Left ventricle myocardium inferior (tissue), 1 donor: ENCODE data around the gene NPTX2. TPM values are rescaled to one million over a fixed set of nuclear protein-coding genes. Genes with fewer than 3 reads are reported as not detected.

ENCODE experiments used
- DNase-seq: peaks from one replicate; pipeline ENCODE4 v3.0.0-alpha.2; 2020
- H3K27ac ChIP-seq: fragments of 200-600 bp; replicated peaks from 2 replicates; pipeline ENCODE4 v1.8.0; 2021
- H3K27me3 ChIP-seq: fragments of 200-600 bp; 2 replicates; pipeline ENCODE4 v1.8.0; 2021; ENCODE audit warnings: low read depth
- H3K36me3 ChIP-seq: fragments of 200-600 bp; 2 replicates; pipeline ENCODE4 v1.8.0; 2021
- H3K4me1 ChIP-seq: fragments of 200-600 bp; 2 replicates; pipeline ENCODE4 v1.8.0; 2021
- H3K4me3 ChIP-seq: fragments of 200-600 bp; 2 replicates; pipeline ENCODE4 v1.8.0; 2021; ENCODE audit warnings: mild to moderate bottlenecking, moderate library complexity
- H3K9me3 ChIP-seq: fragments of 200-600 bp; replicated peaks from 2 replicates; pipeline ENCODE4 v1.8.0; 2021
- intact Hi-C: fragments of 100-400 bp; cut with micrococcal nuclease; formaldehyde crosslinking; loops from one replicate; pipeline ENCODE4 v1.11.0; 2022
- total RNA-seq: library from RNA; stranded (reverse); fragmentation: NEBNext Ultra II Directional; extraction: Animal tissue kit (Norgen Biotek cat#: 25700); gene quantifications from one replicate; pipeline ENCODE4 v1.2.1, GENCODE V29; 2021
- TF ChIP-seq, protein P1 (sequence below): fragments of 200-600 bp; IDR thresholded peaks from 2 replicates; pipeline ENCODE4 v1.8.0; 2021; ENCODE audit warnings: antibody characterized with exemption, mild to moderate bottlenecking, borderline replicate concordance
- donor health status: DM: no; HTN: yes; CAD: no; lungs with severe emphysema.

Gene NPTX2
- total RNA-seq, 1 donor from 2014 or later, result 2.3 TPM

- DNase-seq, result no peak
- TF ChIP-seq, protein P1, sequence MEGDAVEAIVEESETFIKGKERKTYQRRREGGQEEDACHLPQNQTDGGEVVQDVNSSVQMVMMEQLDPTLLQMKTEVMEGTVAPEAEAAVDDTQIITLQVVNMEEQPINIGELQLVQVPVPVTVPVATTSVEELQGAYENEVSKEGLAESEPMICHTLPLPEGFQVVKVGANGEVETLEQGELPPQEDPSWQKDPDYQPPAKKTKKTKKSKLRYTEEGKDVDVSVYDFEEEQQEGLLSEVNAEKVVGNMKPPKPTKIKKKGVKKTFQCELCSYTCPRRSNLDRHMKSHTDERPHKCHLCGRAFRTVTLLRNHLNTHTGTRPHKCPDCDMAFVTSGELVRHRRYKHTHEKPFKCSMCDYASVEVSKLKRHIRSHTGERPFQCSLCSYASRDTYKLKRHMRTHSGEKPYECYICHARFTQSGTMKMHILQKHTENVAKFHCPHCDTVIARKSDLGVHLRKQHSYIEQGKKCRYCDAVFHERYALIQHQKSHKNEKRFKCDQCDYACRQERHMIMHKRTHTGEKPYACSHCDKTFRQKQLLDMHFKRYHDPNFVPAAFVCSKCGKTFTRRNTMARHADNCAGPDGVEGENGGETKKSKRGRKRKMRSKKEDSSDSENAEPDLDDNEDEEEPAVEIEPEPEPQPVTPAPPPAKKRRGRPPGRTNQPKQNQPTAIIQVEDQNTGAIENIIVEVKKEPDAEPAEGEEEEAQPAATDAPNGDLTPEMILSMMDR, result no peak
- Histone ChIP-seq H3K27me3 (peaks cover 34% of the 10 kb centered on the region), H3K4me3 (no peak overlapping the region), H3K36me3 (no peaks in the 10 kb centered on the region), H3K27ac (no peak overlapping the region), H3K4me1 (no peaks in the 10 kb centered on the region), H3K9me3 (no peaks in the 10 kb centered on the region)
- intact Hi-C loops, result no loop called here
These were observed 13.7 kb upstream of the NPTX2 start for GRCh38 chr7:98603399-98603788.

DNA sequence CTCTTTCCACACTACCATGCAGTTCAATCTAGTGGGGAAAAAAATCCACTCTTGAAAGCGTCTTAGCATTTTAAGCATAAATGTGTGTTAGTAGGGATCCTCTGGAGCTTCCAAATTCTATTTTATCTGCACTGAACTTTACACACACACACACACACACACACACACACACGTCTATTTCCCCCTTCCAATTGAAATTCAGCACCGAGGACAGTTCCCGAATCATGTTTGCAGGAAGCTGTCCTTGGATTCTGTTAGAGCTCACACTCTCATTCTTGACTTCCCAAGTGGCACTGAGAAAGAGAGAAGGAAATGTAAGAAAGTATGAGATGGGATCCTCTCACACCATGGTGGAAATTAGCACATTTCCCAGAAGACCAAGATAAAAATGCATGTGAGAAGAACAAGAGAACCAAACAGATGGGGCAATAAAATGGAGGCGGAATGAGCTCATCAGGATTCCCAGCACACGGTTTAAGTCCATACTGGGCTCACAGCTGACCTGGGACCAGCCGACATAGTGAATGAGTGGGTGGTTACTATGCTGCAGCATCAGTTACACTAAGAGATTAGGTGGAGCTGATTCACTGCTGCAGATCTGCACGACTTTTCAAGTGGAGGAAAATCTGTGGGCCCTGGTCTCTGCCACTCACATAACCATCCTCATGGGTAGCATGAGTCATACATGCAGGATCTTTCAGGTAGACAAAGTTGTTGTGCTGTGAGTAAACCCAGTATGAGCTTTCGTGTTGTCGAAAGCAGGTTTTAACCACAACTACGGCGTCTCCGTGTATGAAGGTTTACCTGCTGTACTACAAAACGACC is 3.3 kb upstream of the NPTX2 start:
- no peak overlapping the region for H3K27ac ChIP-seq
- no peak overlapping the region for H3K4me3 ChIP-seq
- intact Hi-C loops, result no loop called here
- TF ChIP-seq, protein P1, result no peak
- peaks cover 87% of the 10 kb centered on the region for H3K27me3 ChIP-seq
- H3K36me3 ChIP-seq, result no peaks in the 10 kb centered on the region
- H3K4me1 ChIP-seq, result peaks cover 18% of the 10 kb centered on the region
- peaks cover 7% of the 10 kb centered on the region for H3K9me3 ChIP-seq
- DNase-seq, result no peak

- TF ChIP-seq, protein P1, result no peak
- intact Hi-C loops, result no loop called here
- DNase-seq, result no peak
- peaks cover under 1% of the 10 kb centered on the region for H3K9me3 ChIP-seq
- H3K4me1 ChIP-seq, result peaks cover 26% of the 10 kb centered on the region
- H3K27me3 ChIP-seq, result peaks cover 88% of the 10 kb centered on the region
- peak overlapping the region; percentile 16 for H3K27ac ChIP-seq
- no peaks in the 10 kb centered on the region for H3K36me3 ChIP-seq
- peak overlapping the region; percentile 61 for H3K4me3 ChIP-seq
These were observed 569 bp upstream of the NPTX2 start for GRCh38 chr7:98616381-98617050.

- intact Hi-C loops, result no loop called here
- Histone ChIP-seq H3K27me3 (peaks cover 89% of the 10 kb centered on the region), H3K27ac (no peak overlapping the region), H3K4me1 (peaks cover 26% of the 10 kb centered on the region), H3K36me3 (no peaks in the 10 kb centered on the region), H3K9me3 (no peaks in the 10 kb centered on the region), H3K4me3 (peak overlapping the region; percentile 61)
- DNase-seq, result no peak
- TF ChIP-seq, protein P1, result no peak
These were observed 904 bp downstream of the NPTX2 start for GRCh38 chr7:98617960-98618418.

DNA sequence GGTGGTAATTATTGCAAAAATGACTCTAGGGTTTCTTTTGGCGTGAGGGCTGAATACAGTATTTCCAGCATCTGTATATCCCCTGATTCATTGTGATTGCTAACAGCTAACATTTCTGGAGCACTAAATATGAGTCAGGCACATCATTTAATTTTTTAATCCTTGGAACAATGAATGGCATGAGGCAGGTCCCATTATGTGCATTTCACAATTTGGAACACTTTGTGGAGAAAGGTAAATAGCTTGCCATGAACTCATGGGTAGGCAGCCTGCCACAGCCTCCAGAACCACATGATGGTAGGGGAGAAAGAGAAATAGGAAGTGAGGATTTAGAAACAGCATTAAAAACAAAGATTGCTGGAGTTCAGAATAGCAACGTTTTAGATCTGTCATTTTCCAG is 1.7 kb downstream of the NPTX2 start:
- TF ChIP-seq, protein P1, result no peak
- no peak for DNase-seq
- Histone ChIP-seq H3K27ac (no peak overlapping the region), H3K4me1 (peaks cover 26% of the 10 kb centered on the region), H3K36me3 (no peaks in the 10 kb centered on the region), H3K4me3 (peak overlapping the region; percentile 61), H3K9me3 (no peaks in the 10 kb centered on the region), H3K27me3 (peaks cover 92% of the 10 kb centered on the region)
- intact Hi-C loops, result no loop called here
